Measurements from ENCODE around the gene CCDC184. TPM values are rescaled to one million over a fixed set of nuclear protein-coding genes. Genes with fewer than 3 reads are reported as not detected.

The CCDC184 gene
- 2.5 to 3.5 TPM (median 2.8 TPM) in 5 replicates for total RNA-seq (2022; extraction: Qiagen RNA extraction)

DNA sequence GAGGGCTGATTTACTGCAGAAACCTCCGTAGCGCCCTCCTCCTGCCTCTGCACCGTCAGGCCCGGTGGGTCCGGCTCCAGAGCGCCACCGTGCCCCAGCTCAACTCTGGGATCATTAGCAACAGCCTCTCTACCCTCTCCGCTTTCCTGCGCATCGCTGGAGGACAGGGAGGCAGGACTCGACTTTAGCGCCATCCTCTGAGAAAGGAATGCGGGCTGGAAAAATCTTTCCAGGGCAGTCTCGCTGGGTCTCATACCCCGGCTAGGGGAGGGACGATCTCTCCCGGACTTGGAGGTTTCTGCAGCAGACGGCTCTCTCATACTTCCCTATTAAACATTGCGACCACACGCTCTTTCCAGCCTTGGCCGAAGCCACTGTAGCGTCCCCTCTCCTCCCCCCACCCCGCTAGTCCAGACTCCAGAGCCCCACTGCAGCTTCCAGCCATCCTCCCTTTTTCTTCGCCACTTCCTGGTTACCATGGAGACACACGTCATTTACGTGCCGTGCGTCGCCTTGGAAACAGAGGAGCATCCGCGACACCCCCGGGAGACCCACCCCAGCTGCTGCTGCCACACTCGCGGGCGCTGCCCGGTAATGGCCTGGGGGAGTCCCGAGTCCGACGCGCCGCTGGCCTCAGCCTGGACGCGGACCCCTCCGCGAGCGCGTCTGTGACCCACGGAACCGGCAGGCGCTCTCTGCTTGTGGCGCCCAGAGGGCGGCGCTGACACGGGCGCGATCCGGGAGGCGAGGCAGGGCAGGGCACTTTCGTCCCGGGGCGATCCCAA lies at the start of gene CCDC184:
Gene CCDC184 (plus strand): TSS at position 554 of the 785 bp plus-strand sequence. CDS start 479 bp downstream, outside the sequence.

GRCh38 chr12:48157018-48157888 lies 26.2 kb upstream of the CCDC184 start, which contains the start of gene ASB8:
ASB8 (minus strand) TSS chr12:48157515; CDS start chr12:48153496, 4,019 bp downstream.

DNA sequence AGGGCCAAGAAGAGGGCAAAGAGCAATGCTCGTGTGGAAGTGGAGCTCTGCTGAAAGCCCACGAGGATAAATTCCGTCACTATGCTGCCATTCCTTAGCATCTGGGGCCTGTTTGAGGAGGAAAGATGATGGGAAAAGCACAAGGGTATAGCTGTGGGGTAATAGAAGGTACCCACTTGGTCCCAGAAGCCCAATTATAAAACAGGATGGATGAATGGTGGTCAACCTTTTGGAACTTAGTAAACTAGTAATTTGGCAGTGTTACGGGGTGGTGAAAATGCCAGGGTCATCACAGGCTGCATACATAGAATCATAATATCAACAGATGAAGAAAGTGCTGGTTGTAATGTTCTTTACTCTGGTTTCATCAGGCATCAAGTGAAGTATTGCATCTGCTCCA lies 19.7 kb downstream of the CCDC184 start, which contains the start of gene OR10AD1:
Gene OR10AD1 (minus strand): TSS at position 101 of the 400 bp plus-strand sequence. CDS start 0 bp downstream, at position 101.

Other genes with a start within 250 kb of the CCDC184 start
- 117 to 139 TPM (median 121 TPM) in 5 replicates for gene TMEM106C, start 220.0 kb upstream of the CCDC184 start, total RNA-seq (2022; extraction: Qiagen RNA extraction)
- gene COL2A1, start 179.2 kb upstream of the CCDC184 start, total RNA-seq (2022; extraction: Qiagen RNA extraction): 0.05 to 0.13 TPM (median 0.12 TPM) in 5 replicates
- gene SENP1, start 77.6 kb upstream of the CCDC184 start, total RNA-seq (2022; extraction: Qiagen RNA extraction): 9.5 to 16.5 TPM (median 11.1 TPM) in 5 replicates
- gene PFKM, start 64.3 kb upstream of the CCDC184 start, total RNA-seq (2022; extraction: Qiagen RNA extraction): 22.6 to 28.9 TPM (median 24.5 TPM) in 5 replicates
- 11.3 to 17.8 TPM (median 13.6 TPM) in 5 replicates for gene ASB8, start 26.1 kb upstream of the CCDC184 start, total RNA-seq (2022; extraction: Qiagen RNA extraction)
- not detected in 5 replicates for gene OR10AD1, start 19.6 kb downstream of the CCDC184 start, total RNA-seq (2022; extraction: Qiagen RNA extraction)
- gene ZNF641, start 167.3 kb downstream of the CCDC184 start, total RNA-seq (2022; extraction: Qiagen RNA extraction): 4.9 to 6.7 TPM (median 6.0 TPM) in 5 replicates